ENCODE measurements around the gene BRD7.

BRD7 gene

DNA sequence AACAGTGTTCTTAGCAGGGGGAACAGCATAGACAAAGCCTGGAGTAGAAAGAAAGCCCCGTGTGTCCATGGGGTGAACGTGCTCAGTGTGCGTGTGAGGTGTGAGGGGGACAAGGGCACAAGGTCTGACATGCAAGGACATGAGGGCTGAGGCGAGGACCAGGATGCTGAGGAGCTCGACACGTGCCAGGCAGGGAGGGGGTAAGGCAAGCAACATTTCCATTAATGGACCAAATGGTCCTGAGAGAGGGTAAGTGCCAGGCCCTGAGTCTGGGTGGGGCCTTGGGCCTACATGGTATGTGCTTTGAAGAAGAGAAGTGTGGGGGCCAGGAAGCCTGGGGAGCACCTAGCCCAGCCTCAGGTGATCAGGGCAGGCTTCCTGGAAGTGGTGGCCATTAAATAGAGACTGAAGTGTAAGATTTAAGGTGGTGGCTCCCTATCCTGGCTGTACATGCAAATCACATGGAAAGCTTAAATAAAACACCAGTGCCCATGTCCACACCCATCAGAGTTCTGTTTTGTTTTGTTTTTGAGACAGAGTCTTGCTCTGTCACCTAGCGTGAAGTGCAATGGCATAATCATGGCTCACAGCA lies 73.2 kb downstream of the BRD7 start:
- TF ChIP-seq, protein P1, sequence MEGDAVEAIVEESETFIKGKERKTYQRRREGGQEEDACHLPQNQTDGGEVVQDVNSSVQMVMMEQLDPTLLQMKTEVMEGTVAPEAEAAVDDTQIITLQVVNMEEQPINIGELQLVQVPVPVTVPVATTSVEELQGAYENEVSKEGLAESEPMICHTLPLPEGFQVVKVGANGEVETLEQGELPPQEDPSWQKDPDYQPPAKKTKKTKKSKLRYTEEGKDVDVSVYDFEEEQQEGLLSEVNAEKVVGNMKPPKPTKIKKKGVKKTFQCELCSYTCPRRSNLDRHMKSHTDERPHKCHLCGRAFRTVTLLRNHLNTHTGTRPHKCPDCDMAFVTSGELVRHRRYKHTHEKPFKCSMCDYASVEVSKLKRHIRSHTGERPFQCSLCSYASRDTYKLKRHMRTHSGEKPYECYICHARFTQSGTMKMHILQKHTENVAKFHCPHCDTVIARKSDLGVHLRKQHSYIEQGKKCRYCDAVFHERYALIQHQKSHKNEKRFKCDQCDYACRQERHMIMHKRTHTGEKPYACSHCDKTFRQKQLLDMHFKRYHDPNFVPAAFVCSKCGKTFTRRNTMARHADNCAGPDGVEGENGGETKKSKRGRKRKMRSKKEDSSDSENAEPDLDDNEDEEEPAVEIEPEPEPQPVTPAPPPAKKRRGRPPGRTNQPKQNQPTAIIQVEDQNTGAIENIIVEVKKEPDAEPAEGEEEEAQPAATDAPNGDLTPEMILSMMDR (IDR thresholded peaks at IDR 0.05; ENCODE audit: extremely low read depth, missing control alignments) = no peak
- DNase-seq (ENCODE audit: low spot score) = no peak

DNA sequence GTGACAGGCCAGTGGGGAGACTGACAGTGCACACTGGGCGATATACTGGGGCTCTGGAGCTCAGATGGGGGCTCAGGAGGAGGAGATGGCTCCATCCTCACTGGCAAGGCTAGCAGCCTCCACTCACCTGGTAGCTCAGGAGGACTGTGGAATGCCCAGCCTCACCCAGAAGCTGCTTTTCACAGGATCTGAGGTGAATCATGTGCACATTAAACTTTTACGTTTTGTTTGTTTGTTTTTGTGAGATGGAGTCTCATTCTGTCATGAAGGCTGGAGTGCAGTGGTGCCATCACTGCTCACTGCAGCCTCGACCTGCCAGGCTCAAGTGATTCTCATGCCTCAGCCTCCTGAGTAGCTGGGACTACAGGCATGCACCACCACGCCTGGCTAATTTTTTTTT lies 73.8 kb downstream of the BRD7 start:
- DNase-seq (ENCODE audit: low spot score) = no peak
- TF ChIP-seq, protein P1 (IDR thresholded peaks at IDR 0.05; ENCODE audit: extremely low read depth, missing control alignments) = no peak

- DNase-seq (ENCODE audit: low spot score) = no peak
- TF ChIP-seq, protein P1 (IDR thresholded peaks at IDR 0.05; ENCODE audit: extremely low read depth, missing control alignments) = no peak
Observed at GRCh38 chr16:50293994-50294855, 74.6 kb downstream of the BRD7 start.

DNA sequence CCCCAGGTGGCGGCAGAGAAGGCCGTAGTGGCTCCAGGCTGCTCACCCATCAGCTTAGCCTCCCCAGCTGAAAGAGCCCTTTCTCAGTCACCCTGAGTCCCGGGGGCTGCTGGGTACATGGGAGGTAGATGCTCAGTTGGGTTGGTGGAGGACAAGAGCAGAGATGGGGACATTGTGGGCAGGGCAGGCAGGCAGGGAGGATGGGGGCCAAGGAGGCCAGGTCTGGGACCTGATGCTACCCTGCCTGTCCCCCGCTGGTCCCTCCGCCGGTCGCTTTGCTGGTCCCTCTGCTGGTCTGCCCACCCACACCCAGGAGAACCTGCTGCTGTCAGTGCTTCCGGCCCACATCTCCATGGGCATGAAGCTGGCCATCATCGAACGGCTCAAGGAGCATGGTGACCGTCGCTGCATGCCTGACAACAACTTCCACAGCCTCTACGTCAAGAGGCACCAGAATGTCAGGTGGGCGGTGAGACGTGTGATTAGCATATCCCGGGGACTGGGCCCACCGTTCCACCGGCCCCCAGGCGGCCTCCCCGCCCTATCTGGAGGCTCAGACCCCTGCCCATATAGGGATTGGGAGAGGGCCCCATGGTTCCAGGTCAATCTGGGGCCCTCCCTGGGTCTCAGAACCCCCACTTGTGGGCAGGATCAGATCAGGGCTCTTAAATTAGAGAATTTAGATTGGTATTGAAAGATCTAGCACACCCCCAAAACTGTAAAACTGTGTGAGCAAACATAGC lies 75.6 kb downstream of the BRD7 start:
- TF ChIP-seq, protein P1 (IDR thresholded peaks at IDR 0.05; ENCODE audit: extremely low read depth, missing control alignments) = no peak
- no peak for DNase-seq (ENCODE audit: low spot score)

DNA sequence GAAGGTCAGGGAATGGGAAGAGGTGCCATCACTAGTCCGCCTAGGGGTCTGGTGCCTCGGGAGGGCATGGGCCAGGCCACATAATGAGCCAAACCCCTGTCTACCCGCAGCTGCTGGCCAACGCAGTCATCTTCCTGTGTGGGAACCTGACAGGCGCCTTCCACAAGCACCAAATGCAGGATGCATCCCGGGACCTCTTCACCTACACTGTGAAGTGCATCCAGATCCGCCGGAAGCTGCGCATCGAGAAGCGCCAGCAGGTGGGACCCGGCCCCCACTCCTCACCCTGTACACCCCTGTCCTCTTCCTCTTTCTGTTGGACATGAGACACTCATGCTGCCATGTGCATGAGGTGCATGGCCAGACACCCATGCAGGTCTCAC lies 76.2 kb downstream of the BRD7 start:
- TF ChIP-seq, protein P1 (IDR thresholded peaks at IDR 0.05; ENCODE audit: extremely low read depth, missing control alignments) = no peak
- no peak for DNase-seq (ENCODE audit: low spot score)

- no peak for DNase-seq (ENCODE audit: low spot score)
- TF ChIP-seq, protein P1 (IDR thresholded peaks at IDR 0.05; ENCODE audit: extremely low read depth, missing control alignments) = no peak
Observed at GRCh38 chr16:50291719-50292565, 76.8 kb downstream of the BRD7 start.
